Smooth muscle cell (in vitro differentiated cells): Measurements from ENCODE around the gene CPA1. TPM values are rescaled to one million over a fixed set of nuclear protein-coding genes. Genes with fewer than 3 reads are reported as not detected.

ENCODE experiments used
- DNase-seq: peaks from one replicate; lab custom pipeline; 2025; ENCODE audit not compliant: unreplicated experiment; lab: John Stamatoyannopoulos, UW
- H2AFZ ChIP-seq: fragments of 200-600 bp; sonication (generic); 2 replicates; pipeline ENCODE4 v1.6.0; 2016; ENCODE audit warnings: antibody characterized with exemption, low read depth, mild to moderate bottlenecking
- H3F3A ChIP-seq: fragments of 200-600 bp; sonication (generic); 2 replicates; pipeline ENCODE4 v1.6.0; 2017; ENCODE audit warnings: antibody characterized with exemption, low read depth
- H3K27ac ChIP-seq: fragments of 200-600 bp; sonication (generic); 2 replicates; pipeline ENCODE4 v1.5.1; 2016; ENCODE audit warnings: low read depth, mild to moderate bottlenecking
- H3K27me3 ChIP-seq: fragments of 200-600 bp; sonication (generic); 2 replicates; pipeline ENCODE4 v1.6.1; 2016; ENCODE audit warnings: low read depth, mild to moderate bottlenecking
- H3K36me3 ChIP-seq: fragments of 200-600 bp; sonication (generic); 2 replicates; pipeline ENCODE4 v1.5.1; 2016; ENCODE audit warnings: low read depth
- H3K4me1 ChIP-seq: fragments of 200-600 bp; sonication (generic); 2 replicates; pipeline ENCODE4 v1.5.1; 2016; ENCODE audit warnings: low read depth
- H3K4me2 ChIP-seq: fragments of 200-600 bp; sonication (generic); 2 replicates; pipeline ENCODE4 v1.6.0; 2016; ENCODE audit warnings: mild to moderate bottlenecking
- H3K4me3 ChIP-seq: fragments of 200-600 bp; sonication (generic); 2 replicates; pipeline ENCODE4 v1.5.1; 2016; ENCODE audit warnings: mild to moderate bottlenecking
- H3K79me2 ChIP-seq: fragments of 200-600 bp; sonication (generic); 2 replicates; pipeline ENCODE4 v1.6.0; 2016; ENCODE audit warnings: low read depth, mild to moderate bottlenecking
- H3K9ac ChIP-seq: fragments of 200-600 bp; sonication (generic); 2 replicates; pipeline ENCODE4 v1.6.0; 2016; ENCODE audit warnings: low read depth
- H3K9me3 ChIP-seq: fragments of 200-600 bp; sonication (generic); replicated peaks from 2 replicates; pipeline ENCODE4 v1.5.1; 2016; ENCODE audit warnings: low read depth
- H4K20me1 ChIP-seq: fragments of 200-600 bp; sonication (generic); 2 replicates; pipeline ENCODE4 v1.6.0; 2016; ENCODE audit warnings: low read depth
- WGBS: methylation state at CpG from one replicate; pipeline ENCODE4 v1.1.7; 2016; ENCODE audit warnings: low lambda C conversion rate; 5-methylcytosine and 5-hydroxymethylcytosine counted together
- polyA plus RNA-seq: library from polyadenylated mRNA; unstranded; fragments of >200 nt; fragmentation: Nextera tagmentation; extraction: Ambion mirVana; gene quantifications from 2 replicates; pipeline ENCODE4 v1.2.1, GENCODE V29; 2016
- total RNA-seq: library from RNA; depleted of rRNA; stranded (reverse); fragments of >200 nt; gene quantifications from 2 replicates; pipeline ENCODE4 v1.2.3, GENCODE V29; 2014
- TF ChIP-seq, protein P1 (sequence below): fragments of 200-600 bp; sonication (generic); IDR thresholded peaks from 2 replicates; pipeline ENCODE4 v1.5.1; 2017; ENCODE audit warnings: borderline replicate concordance, mild to moderate bottlenecking, antibody characterized with exemption; ENCODE audit not compliant: insufficient read depth, poor library complexity, severe bottlenecking

The CPA1 gene
- total and polyA plus RNA-seq, 2 experiments from 2014 or later = 0.90 to 3.8 TPM

- TF ChIP-seq, protein P1, sequence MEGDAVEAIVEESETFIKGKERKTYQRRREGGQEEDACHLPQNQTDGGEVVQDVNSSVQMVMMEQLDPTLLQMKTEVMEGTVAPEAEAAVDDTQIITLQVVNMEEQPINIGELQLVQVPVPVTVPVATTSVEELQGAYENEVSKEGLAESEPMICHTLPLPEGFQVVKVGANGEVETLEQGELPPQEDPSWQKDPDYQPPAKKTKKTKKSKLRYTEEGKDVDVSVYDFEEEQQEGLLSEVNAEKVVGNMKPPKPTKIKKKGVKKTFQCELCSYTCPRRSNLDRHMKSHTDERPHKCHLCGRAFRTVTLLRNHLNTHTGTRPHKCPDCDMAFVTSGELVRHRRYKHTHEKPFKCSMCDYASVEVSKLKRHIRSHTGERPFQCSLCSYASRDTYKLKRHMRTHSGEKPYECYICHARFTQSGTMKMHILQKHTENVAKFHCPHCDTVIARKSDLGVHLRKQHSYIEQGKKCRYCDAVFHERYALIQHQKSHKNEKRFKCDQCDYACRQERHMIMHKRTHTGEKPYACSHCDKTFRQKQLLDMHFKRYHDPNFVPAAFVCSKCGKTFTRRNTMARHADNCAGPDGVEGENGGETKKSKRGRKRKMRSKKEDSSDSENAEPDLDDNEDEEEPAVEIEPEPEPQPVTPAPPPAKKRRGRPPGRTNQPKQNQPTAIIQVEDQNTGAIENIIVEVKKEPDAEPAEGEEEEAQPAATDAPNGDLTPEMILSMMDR = no peak
- H3F3A ChIP-seq = peaks cover 5% of the 10 kb centered on the region
- H2AFZ ChIP-seq = no peak overlapping the region
- no peaks in the 10 kb centered on the region for H4K20me1 ChIP-seq
- peak overlapping the region; percentile 37 for H3K4me2 ChIP-seq
- no peaks in the 10 kb centered on the region for H3K36me3 ChIP-seq
- WGBS = 96% methylated on average over 1 of the region's 1 CpG
- peaks cover 2% of the 10 kb centered on the region for H3K4me1 ChIP-seq
- H3K27me3 ChIP-seq = no peaks in the 10 kb centered on the region
- no peak for DNase-seq
- H3K9me3 ChIP-seq = no peaks in the 10 kb centered on the region
- peak overlapping the region; percentile 76 for H3K27ac ChIP-seq
- H3K79me2 ChIP-seq = no peaks in the 10 kb centered on the region
- no peak overlapping the region for H3K4me3 ChIP-seq
- H3K9ac ChIP-seq = no peak overlapping the region
Observed at GRCh38 chr7:130401101-130401500, 20.8 kb downstream of the CPA1 start.

GRCh38 chr7:130401578-130401977 is 21.3 kb downstream of the CPA1 start:
- Histone ChIP-seq H3K79me2 (no peaks in the 10 kb centered on the region), H3K27me3 (no peaks in the 10 kb centered on the region), H3K36me3 (no peaks in the 10 kb centered on the region), H2AFZ (no peak overlapping the region), H4K20me1 (no peaks in the 10 kb centered on the region), H3K4me3 (no peak overlapping the region), H3K4me2 (no peak overlapping the region), H3K4me1 (no peaks in the 10 kb centered on the region), H3F3A (peaks cover 5% of the 10 kb centered on the region), H3K27ac (no peak overlapping the region), H3K9me3 (no peaks in the 10 kb centered on the region), H3K9ac (no peak overlapping the region)
- DNase-seq = no peak
- TF ChIP-seq, protein P1 = no peak
- WGBS = 95% methylated on average over 3 of the region's 3 CpGs

GRCh38 chr7:130405003-130405402 is 24.7 kb downstream of the CPA1 start:
- Histone ChIP-seq H3K4me3 (no peak overlapping the region), H3K79me2 (no peaks in the 10 kb centered on the region), H3K4me1 (peaks cover 11% of the 10 kb centered on the region), H3K36me3 (no peaks in the 10 kb centered on the region), H3F3A (peaks cover 3% of the 10 kb centered on the region), H3K27ac (no peak overlapping the region), H4K20me1 (no peaks in the 10 kb centered on the region), H3K9me3 (no peaks in the 10 kb centered on the region), H3K4me2 (no peak overlapping the region), H2AFZ (no peak overlapping the region), H3K9ac (no peak overlapping the region), H3K27me3 (no peaks in the 10 kb centered on the region)
- DNase-seq = no peak
- TF ChIP-seq, protein P1 = no peak
- 77% methylated on average over 2 of the region's 2 CpGs for WGBS

- no peaks in the 10 kb centered on the region for H4K20me1 ChIP-seq
- H3K79me2 ChIP-seq = no peaks in the 10 kb centered on the region
- WGBS = 54% methylated on average over 3 of the region's 3 CpGs
- H3F3A ChIP-seq = no peaks in the 10 kb centered on the region
- peak overlapping the region; percentile 51 for H2AFZ ChIP-seq
- peak overlapping the region; percentile 69 for H3K4me2 ChIP-seq
- no peak for DNase-seq
- peaks cover 11% of the 10 kb centered on the region for H3K4me1 ChIP-seq
- no peaks in the 10 kb centered on the region for H3K36me3 ChIP-seq
- no peak overlapping the region for H3K9ac ChIP-seq
- H3K27ac ChIP-seq = peak overlapping the region; percentile 53
- H3K27me3 ChIP-seq = no peaks in the 10 kb centered on the region
- TF ChIP-seq, protein P1 = no peak
- no peaks in the 10 kb centered on the region for H3K9me3 ChIP-seq
- H3K4me3 ChIP-seq = no peak overlapping the region
Observed at GRCh38 chr7:130409067-130409711, 28.9 kb downstream of the CPA1 start.
